GM19035 (cell line): ENCODE results near the gene ETV4.
"Not testable (repeated sequence)": the region's sequence is repeated elsewhere in the genome, so short reads cannot be mapped to it uniquely, and the experiment has no call there.

ENCODE experiments used
- ATAC-seq: cut with Tn5 transposase; IDR thresholded peaks from one replicate; pipeline ENCODE4 v1.9.1; 2021; ENCODE audit not compliant: unreplicated experiment

Gene ETV4

GRCh38 chr17:43517615-43518386 is 28.3 kb downstream of the ETV4 start:
- no peak for ATAC-seq

GRCh38 chr17:43517161-43517560 is 29.0 kb downstream of the ETV4 start:
- no peak for ATAC-seq

GRCh38 chr17:43515656-43516055 is 30.5 kb downstream of the ETV4 start:
- ATAC-seq, result no peak

DNA sequence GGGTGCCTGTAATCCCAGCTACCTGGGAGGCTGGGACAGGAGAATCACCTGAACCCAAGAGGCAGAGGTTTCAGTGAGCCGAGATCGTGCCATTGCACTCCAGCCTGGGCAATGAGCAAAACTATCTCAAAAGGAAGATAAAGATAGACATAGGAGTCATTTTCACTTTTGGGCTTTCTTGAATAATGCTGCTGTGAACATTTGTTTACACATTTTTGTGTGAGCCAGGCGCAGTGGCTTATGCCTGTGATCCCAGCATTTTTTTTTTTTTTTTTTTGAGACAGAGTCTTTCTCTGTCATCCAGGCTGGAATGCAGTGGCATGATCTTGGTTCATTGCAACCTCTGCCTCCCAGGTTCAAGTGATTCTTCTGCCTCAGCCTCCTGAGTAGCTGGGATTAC is 34.9 kb downstream of the ETV4 start:
- ATAC-seq, result not testable (repeated sequence)

DNA sequence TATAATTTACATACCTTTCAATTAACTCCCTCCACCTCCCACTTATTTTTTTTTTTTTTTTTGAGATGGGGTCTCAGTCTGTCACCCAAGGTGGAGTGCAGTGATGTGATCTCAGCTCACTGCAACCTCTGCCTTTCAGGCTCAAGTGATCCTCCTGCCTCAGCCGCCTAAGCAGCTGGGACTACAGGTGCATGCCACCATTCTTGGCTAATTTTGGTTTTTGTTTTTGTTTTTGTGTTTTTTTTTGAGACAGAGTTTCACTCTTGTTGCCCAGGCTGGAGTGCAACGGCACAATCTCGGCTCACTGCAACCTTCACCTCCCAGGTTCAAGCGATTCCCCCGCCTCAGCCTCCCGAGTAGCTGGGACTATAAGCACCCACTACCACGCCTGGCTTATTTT is 36.7 kb downstream of the ETV4 start:
- not testable (repeated sequence) for ATAC-seq

GRCh38 chr17:43490621-43491020 is 55.5 kb downstream of the ETV4 start:
- no peak for ATAC-seq

GRCh38 chr17:43483674-43484551 is 62.2 kb downstream of the ETV4 start, which contains the start of gene DHX8:
TSS of gene DHX8 (plus strand) at chr17:43483975. CDS start at chr17:43484038, 63 bp downstream.
- ATAC-seq, result peak; percentile 95

DNA sequence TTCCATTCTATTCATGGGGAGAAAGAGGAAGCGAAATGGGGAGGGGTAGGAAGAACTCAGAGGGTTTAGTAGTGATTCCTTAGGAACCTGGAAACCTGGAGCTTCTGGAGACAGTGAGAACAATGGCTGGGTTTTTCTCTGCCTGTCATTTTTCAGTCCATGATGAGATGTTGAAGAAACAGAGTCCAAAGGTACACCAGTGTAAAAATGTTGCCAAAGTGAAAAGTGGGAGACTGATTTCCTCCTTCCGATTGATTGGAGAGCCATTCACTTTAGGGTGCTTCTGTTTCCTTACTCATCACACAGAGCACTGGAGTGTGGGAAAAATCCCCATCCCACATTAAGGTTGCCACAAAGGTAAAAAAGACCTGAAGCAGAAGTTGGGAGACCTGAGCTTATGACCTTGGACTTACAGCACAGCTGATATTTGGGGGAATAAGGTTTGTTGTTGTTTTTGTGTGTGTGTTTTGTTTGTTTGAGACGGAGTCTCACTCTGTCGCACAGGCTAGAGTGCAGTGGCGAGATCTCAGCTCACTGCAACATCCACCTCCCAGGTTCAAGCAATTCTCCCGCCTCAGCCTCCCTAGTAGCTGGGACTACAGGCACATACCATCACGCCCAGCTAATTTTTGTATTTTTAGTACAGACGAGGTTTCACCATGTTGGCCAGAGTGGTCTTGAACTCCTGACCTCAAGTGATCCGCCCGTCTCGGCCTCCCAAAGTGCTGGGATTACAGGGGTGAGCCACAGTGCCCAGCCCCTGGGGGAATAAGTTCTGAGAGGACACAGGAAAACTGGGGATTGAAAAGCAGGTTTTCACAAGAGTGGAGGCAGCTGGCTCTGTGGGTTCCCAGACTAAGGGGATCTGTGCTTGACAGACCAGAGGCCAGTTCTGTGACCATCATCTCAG is 63.8 kb downstream of the ETV4 start:
- no peak for ATAC-seq

DNA sequence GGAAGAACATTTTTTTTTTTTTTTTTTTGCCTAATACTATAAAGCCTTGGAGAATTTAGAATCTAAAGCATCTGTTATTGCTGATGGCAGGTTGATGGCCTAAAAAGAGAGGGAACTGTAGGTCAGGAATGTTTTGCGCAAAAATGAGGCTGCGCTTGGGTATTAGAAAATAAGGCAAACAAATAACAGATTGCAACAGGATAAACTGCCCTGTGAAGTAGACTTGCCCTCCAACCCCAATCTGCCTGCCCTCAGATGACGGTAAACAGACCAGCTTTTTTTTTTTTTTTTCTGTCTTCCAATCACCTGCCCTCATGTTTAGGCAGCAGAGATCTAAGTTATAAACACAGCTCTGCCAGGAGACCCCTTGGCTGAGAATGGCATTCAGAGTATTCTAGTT is 66.2 kb downstream of the ETV4 start:
- no peak for ATAC-seq
